ENCODE measurements around the gene DMRT1. TPM values are rescaled to one million over a fixed set of nuclear protein-coding genes. Genes with fewer than 3 reads are reported as not detected.

The DMRT1 gene
- total RNA-seq, 1 experiment from 2014 or later = not detected

GRCh38 chr9:971901-972500 is 130.5 kb downstream of the DMRT1 start (continued):
- TF ChIP-seq NR2C2 (CRISPR knock-in tag; IDR thresholded peaks at IDR 0.05) (no peak), HMGA2 (CRISPR knock-in tag; IDR thresholded peaks at IDR 0.05) (no peak), PRRX2 (CRISPR knock-in tag; IDR thresholded peaks at IDR 0.05) (no peak), SMAD4 (CRISPR knock-in tag; IDR thresholded peaks at IDR 0.05) (no peak), CBFB (CRISPR knock-in tag; IDR thresholded peaks at IDR 0.05; ENCODE audit: low read depth) (no peak), NR3C1 (CRISPR knock-in tag; conservative IDR thresholded peaks at IDR 0.05; ENCODE audit: low read depth) (no peak), GTF2I (CRISPR knock-in tag; conservative IDR thresholded peaks at IDR 0.05) (no peak), IRF2 (CRISPR knock-in tag; IDR thresholded peaks at IDR 0.05; ENCODE audit: borderline replicate concordance, low read depth) (no peak), MYBL2 (CRISPR knock-in tag; IDR thresholded peaks at IDR 0.05) (no peak), CREM (CRISPR knock-in tag; IDR thresholded peaks at IDR 0.05) (0 out of 2 replicates have a peak, but pooled peaks have one; percentile 24), MAX (CRISPR knock-in tag; IDR thresholded peaks at IDR 0.05) (no peak), ZNF219 (CRISPR knock-in tag; IDR thresholded peaks at IDR 0.05; ENCODE audit: borderline replicate concordance) (no peak), ZNF423 (CRISPR knock-in tag; IDR thresholded peaks at IDR 0.05) (peak; percentile 43; the same call in 1 of the 2 replicates), SOX15 (CRISPR knock-in tag; IDR thresholded peaks at IDR 0.05) (no peak), KAT7 (CRISPR knock-in tag; IDR thresholded peaks at IDR 0.05; ENCODE audit: borderline replicate concordance) (no peak), ELF4 (CRISPR knock-in tag; IDR thresholded peaks at IDR 0.05; ENCODE audit: low read depth) (no peak), ETV6 (CRISPR knock-in tag; IDR thresholded peaks at IDR 0.05) (no peak)
- TF ChIP-seq, protein P1, sequence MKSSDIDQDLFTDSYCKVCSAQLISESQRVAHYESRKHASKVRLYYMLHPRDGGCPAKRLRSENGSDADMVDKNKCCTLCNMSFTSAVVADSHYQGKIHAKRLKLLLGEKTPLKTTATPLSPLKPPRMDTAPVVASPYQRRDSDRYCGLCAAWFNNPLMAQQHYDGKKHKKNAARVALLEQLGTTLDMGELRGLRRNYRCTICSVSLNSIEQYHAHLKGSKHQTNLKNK (CRISPR knock-in tag; IDR thresholded peaks at IDR 0.05) = no peak
- TF ChIP-seq, protein P2, sequence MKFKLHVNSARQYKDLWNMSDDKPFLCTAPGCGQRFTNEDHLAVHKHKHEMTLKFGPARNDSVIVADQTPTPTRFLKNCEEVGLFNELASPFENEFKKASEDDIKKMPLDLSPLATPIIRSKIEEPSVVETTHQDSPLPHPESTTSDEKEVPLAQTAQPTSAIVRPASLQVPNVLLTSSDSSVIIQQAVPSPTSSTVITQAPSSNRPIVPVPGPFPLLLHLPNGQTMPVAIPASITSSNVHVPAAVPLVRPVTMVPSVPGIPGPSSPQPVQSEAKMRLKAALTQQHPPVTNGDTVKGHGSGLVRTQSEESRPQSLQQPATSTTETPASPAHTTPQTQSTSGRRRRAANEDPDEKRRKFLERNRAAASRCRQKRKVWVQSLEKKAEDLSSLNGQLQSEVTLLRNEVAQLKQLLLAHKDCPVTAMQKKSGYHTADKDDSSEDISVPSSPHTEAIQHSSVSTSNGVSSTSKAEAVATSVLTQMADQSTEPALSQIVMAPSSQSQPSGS (CRISPR knock-in tag; IDR thresholded peaks at IDR 0.05; ENCODE audit: borderline replicate concordance, low read depth) = no peak
- TF ChIP-seq, protein P3, sequence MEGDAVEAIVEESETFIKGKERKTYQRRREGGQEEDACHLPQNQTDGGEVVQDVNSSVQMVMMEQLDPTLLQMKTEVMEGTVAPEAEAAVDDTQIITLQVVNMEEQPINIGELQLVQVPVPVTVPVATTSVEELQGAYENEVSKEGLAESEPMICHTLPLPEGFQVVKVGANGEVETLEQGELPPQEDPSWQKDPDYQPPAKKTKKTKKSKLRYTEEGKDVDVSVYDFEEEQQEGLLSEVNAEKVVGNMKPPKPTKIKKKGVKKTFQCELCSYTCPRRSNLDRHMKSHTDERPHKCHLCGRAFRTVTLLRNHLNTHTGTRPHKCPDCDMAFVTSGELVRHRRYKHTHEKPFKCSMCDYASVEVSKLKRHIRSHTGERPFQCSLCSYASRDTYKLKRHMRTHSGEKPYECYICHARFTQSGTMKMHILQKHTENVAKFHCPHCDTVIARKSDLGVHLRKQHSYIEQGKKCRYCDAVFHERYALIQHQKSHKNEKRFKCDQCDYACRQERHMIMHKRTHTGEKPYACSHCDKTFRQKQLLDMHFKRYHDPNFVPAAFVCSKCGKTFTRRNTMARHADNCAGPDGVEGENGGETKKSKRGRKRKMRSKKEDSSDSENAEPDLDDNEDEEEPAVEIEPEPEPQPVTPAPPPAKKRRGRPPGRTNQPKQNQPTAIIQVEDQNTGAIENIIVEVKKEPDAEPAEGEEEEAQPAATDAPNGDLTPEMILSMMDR (IDR thresholded peaks at IDR 0.05) = no peak
- TF ChIP-seq, protein P4, sequence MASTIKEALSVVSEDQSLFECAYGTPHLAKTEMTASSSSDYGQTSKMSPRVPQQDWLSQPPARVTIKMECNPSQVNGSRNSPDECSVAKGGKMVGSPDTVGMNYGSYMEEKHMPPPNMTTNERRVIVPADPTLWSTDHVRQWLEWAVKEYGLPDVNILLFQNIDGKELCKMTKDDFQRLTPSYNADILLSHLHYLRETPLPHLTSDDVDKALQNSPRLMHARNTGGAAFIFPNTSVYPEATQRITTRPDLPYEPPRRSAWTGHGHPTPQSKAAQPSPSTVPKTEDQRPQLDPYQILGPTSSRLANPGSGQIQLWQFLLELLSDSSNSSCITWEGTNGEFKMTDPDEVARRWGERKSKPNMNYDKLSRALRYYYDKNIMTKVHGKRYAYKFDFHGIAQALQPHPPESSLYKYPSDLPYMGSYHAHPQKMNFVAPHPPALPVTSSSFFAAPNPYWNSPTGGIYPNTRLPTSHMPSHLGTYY (CRISPR knock-in tag; IDR thresholded peaks at IDR 0.05) = no peak

DNA sequence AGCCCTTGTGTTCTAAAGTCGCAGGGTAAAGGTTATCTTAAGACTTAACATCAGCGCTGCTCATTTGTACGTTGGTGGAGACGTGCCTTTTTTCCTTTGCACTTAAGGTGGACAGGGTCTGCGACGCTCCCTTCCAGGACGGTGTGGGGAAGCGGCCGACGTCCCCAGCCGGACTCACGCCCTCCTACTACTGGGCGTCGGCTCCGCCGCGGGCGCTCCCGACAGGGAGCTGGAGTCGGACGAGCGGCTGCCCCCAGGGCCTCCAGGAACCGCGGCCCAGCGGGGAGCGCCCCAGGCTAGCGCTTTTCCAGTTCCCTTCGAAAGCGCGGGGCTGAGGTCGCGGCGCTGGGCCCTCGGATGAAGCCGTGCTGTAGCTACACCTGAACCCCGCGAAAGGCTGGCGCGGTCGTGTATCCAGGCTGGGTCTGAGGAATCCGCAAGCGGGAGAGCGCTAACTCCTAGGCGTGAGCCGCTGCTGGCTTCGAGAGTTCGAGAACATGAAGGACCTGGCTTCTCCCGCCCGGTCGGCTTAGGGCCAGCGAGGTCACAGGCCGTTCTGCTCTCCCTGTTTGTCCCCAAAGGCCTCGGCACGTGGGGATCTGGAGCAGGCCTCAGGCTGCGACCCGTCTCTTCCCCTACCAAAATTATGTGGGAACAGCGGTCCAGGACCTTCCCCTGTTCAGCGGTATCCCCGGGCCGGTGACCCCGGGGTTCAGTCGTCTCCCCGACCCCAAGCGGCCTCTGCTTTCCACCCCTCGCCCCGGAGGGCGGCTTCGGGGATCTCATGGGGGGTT is 131.2 kb downstream of the DMRT1 start:
- DNase-seq (ENCODE audit: low spot score) = peak; percentile 50
- TF ChIP-seq ARID4B (CRISPR knock-in tag; IDR thresholded peaks at IDR 0.05; ENCODE audit: borderline replicate concordance) = no peak
- TF ChIP-seq, protein P5, sequence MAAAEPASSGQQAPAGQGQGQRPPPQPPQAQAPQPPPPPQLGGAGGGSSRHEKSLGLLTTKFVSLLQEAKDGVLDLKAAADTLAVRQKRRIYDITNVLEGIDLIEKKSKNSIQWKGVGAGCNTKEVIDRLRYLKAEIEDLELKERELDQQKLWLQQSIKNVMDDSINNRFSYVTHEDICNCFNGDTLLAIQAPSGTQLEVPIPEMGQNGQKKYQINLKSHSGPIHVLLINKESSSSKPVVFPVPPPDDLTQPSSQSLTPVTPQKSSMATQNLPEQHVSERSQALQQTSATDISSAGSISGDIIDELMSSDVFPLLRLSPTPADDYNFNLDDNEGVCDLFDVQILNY (CRISPR knock-in tag; IDR thresholded peaks at IDR 0.05) = 0 out of 2 replicates have a peak, but pooled peaks have one; percentile 21
- TF ChIP-seq, protein P6, sequence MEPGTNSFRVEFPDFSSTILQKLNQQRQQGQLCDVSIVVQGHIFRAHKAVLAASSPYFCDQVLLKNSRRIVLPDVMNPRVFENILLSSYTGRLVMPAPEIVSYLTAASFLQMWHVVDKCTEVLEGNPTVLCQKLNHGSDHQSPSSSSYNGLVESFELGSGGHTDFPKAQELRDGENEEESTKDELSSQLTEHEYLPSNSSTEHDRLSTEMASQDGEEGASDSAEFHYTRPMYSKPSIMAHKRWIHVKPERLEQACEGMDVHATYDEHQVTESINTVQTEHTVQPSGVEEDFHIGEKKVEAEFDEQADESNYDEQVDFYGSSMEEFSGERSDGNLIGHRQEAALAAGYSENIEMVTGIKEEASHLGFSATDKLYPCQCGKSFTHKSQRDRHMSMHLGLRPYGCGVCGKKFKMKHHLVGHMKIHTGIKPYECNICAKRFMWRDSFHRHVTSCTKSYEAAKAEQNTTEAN (CRISPR knock-in tag; IDR thresholded peaks at IDR 0.05) = 0 out of 2 replicates have a peak, but pooled peaks have one; percentile 29

More for the DNA sequence above, 131.2 kb downstream of the DMRT1 start:
- CTCF ChIA-PET = interaction anchor here (1.6 kb wide), 1 partner anchor 9 kb away, joined by 5 read pairs; no protein-coding TSS in a partner anchor
- Mint-ChIP-seq H3K9me3 (no peaks in the 10 kb centered on the region), H3K4me3 (peak overlapping the region; percentile 66), H3K27ac (no peak overlapping the region), H3K4me1 (peaks cover 60% of the 10 kb centered on the region), H3K27me3 (ENCODE audit: low read depth) (peaks cover 98% of the 10 kb centered on the region), H3K36me3 (no peaks in the 10 kb centered on the region)
- POLR2A ChIA-PET = no interaction called here
- ATAC-seq = peak; percentile 2; the same call in 1 of the 2 replicates
